Gastrocnemius medialis (tissue), 4 donors: Measurements from ENCODE around the gene PIAS1. TPM values are rescaled to one million over a fixed set of nuclear protein-coding genes. Genes with fewer than 3 reads are reported as not detected.

Source experiments
- ATAC-seq, 2 donors: fragments of 150-250 bp; one replicate each; pipeline ENCODE4 v1.9.1; 2016
- DNase-seq, 2 donors: peaks; one replicate each; pipeline ENCODE4 v3.0.0-alpha.2; 2019
- H3K27ac ChIP-seq, 4 donors: fragments of 200-600 bp; sonication (generic); 1 replicate in 1 of 4; 2 replicates in 3 of 4; pipeline ENCODE4 v1.5.1; 2016 to 2018; ENCODE audit warnings: mild to moderate bottlenecking in 2 of 4, moderate library complexity in 1 of 4
- H3K27me3 ChIP-seq, 3 donors: fragments of 200-600 bp; sonication (generic) in 2 of 3; 1 replicate in 1 of 3; 2 replicates in 2 of 3; pipeline versions ENCODE4 v1.5.1 to v1.6.0; 2016 to 2019; ENCODE audit warnings: mild to moderate bottlenecking in 1 of 3, moderate library complexity in 1 of 3
- H3K36me3 ChIP-seq, 2 donors: fragments of 200-600 bp; sonication (generic) in 1 of 2; one replicate each; pipeline ENCODE4 v1.5.1; 2017 to 2018
- H3K4me1 ChIP-seq, 2 donors: fragments of 200-600 bp; sonication (generic) in 1 of 2; one replicate each; pipeline ENCODE4 v1.5.1; 2016 to 2017; ENCODE audit warnings: mild to moderate bottlenecking in 2 of 2
- H3K4me3 ChIP-seq, 4 donors: fragments of 200-600 bp; sonication (generic) in 3 of 4; 1 replicate in 1 of 4; 2 replicates in 3 of 4; pipeline ENCODE4 v1.5.1; 2016 to 2019; ENCODE audit warnings: mild to moderate bottlenecking in 2 of 4
- H3K9me3 ChIP-seq, 3 donors: fragments of 200-600 bp; sonication (generic) in 2 of 3; 1 replicate in 1 of 3; 2 replicates in 2 of 3; pipeline ENCODE4 v1.5.1; 2016 to 2019
- CTCF ChIP-seq, 5 experiments: fragments of 450-650 bp in 3 of 5; fragments of 200-600 bp in 2 of 5; sonication (generic) in 2 of 5; IDR thresholded peaks in 4 of 5; conservative IDR thresholded peaks in 1 of 5; 1 replicate in 4 of 5; 2 replicates in 1 of 5; pipeline ENCODE4 v1.5.1; 2016 to 2019; ENCODE audit warnings: antibody characterized with exemption in 5 of 5, mild to moderate bottlenecking in 3 of 5, moderate library complexity in 3 of 5
- POLR2A ChIP-seq, 2 donors: fragments of 450-650 bp; IDR thresholded peaks; one replicate each; pipeline ENCODE4 v1.6.1; 2017; ENCODE audit warnings: antibody characterized with exemption in 2 of 2, mild to moderate bottlenecking in 2 of 2, moderate library complexity in 2 of 2
- in situ Hi-C, 4 donors: fragments of 200-750 bp; cut with MboI; loops; one replicate each; pipeline versions ENCODE4 v1.15.0 to v1.8.0; 2017; ENCODE audit warnings: low sequenced_read_pairs in 4 of 4
- intact Hi-C: fragments of 100-400 bp; cut with DNase I; formaldehyde crosslinking; loops from one replicate; pipeline ENCODE4 v1.15.1; 2023; ENCODE audit warnings: low total_unique reads
- total RNA-seq, 4 donors: library from RNA; depleted of rRNA; stranded (reverse); fragments of >200 nt; gene quantifications; one replicate each; pipeline versions ENCODE4 v1.1.0 to v1.2.3, GENCODE V29; 2016

Gene PIAS1
- total RNA-seq, 4 donors from 2014 or later = 16.4 to 71.9 (median 23.5) TPM

GRCh38 chr15:68114840-68115239 lies 60.7 kb downstream of the PIAS1 start:
- Histone ChIP-seq H3K9me3 (no peaks in the 10 kb centered on the region), H3K27me3 (no peaks in the 10 kb centered on the region), H3K4me3 (peak overlapping the region; percentile 8 to 57 (median 45)), H3K36me3 (no peaks in the 10 kb centered on the region), H3K27ac (peak overlapping the region; percentile 42 to 71 (median 52)), H3K4me1 (peaks cover 36 to 42% of the 10 kb centered on the region in 2 donors)
- ATAC-seq (no peak), DNase-seq (no peak)
- in situ Hi-C loops = no loop called here
- TF ChIP-seq CTCF (IDR thresholded peaks at IDR 0.05 in 4 of 5, conservative IDR thresholded peaks at IDR 0.05 in 1 of 5) (no peak), POLR2A (IDR thresholded peaks at IDR 0.05) (no peak)
- intact Hi-C loops = loop anchor here (10.0 kb wide), 1 partner anchor 60 kb away; the partner anchor contains the start of gene PIAS1

- DNase-seq (no peak), ATAC-seq (no peak)
- no peak for TF ChIP-seq CTCF (IDR thresholded peaks at IDR 0.05 in 4 of 5, conservative IDR thresholded peaks at IDR 0.05 in 1 of 5)
- TF ChIP-seq POLR2A (IDR thresholded peaks at IDR 0.05) = no peak
- Histone ChIP-seq H3K36me3 (no peaks in the 10 kb centered on the region), H3K27ac (no peak overlapping the region), H3K4me1 (peaks cover 23 to 24% of the 10 kb centered on the region in 2 donors), H3K9me3 (no peaks in the 10 kb centered on the region), H3K27me3 (no peaks in the 10 kb centered on the region), H3K4me3 (no peak overlapping the region)
- in situ Hi-C loops = no loop called here
- intact Hi-C loops = no loop called here
Observed at GRCh38 chr15:68124700-68125099, 70.6 kb downstream of the PIAS1 start.

- H3K4me3 ChIP-seq = no peak overlapping the region
- ATAC-seq = no peak
- TF ChIP-seq POLR2A (IDR thresholded peaks at IDR 0.05) (no peak), CTCF (IDR thresholded peaks at IDR 0.05 in 4 of 5, conservative IDR thresholded peaks at IDR 0.05 in 1 of 5) (no peak)
- intact Hi-C loops (no loop called here), in situ Hi-C loops (no loop called here)
- peaks cover 37 to 40% of the 10 kb centered on the region in 2 donors for H3K4me1 ChIP-seq
- H3K27me3 ChIP-seq = no peaks in the 10 kb centered on the region
- H3K27ac ChIP-seq = peak overlapping the region in 3 of 4 donors; percentile 4 to 35 (median 26)
- DNase-seq = peak in 1 of 2 donors; percentile 16
- no peaks in the 10 kb centered on the region for H3K9me3 ChIP-seq
- H3K36me3 ChIP-seq = no peaks in the 10 kb centered on the region
Observed at GRCh38 chr15:68126396-68126795, 72.3 kb downstream of the PIAS1 start.

- Histone ChIP-seq H3K9me3 (no peaks in the 10 kb centered on the region), H3K36me3 (no peaks in the 10 kb centered on the region), H3K4me1 (peaks cover 37 to 42% of the 10 kb centered on the region in 2 donors), H3K27ac (no peak overlapping the region), H3K4me3 (no peak overlapping the region), H3K27me3 (no peaks in the 10 kb centered on the region)
- in situ Hi-C loops = no loop called here
- DNase-seq (no peak), ATAC-seq (no peak)
- intact Hi-C loops = no loop called here
- TF ChIP-seq CTCF (IDR thresholded peaks at IDR 0.05 in 4 of 5, conservative IDR thresholded peaks at IDR 0.05 in 1 of 5) = no peak
- TF ChIP-seq POLR2A (IDR thresholded peaks at IDR 0.05) = no peak
Observed at GRCh38 chr15:68129072-68129471, 75.0 kb downstream of the PIAS1 start.

GRCh38 chr15:68130851-68131250 lies 76.7 kb downstream of the PIAS1 start:
- intact Hi-C loops (no loop called here), in situ Hi-C loops (no loop called here)
- peak; percentile 50 to 94 for ATAC-seq
- TF ChIP-seq POLR2A (IDR thresholded peaks at IDR 0.05) = no peak
- no peak for TF ChIP-seq CTCF (IDR thresholded peaks at IDR 0.05 in 4 of 5, conservative IDR thresholded peaks at IDR 0.05 in 1 of 5)
- Histone ChIP-seq H3K9me3 (no peaks in the 10 kb centered on the region), H3K36me3 (no peaks in the 10 kb centered on the region), H3K4me3 (no peak overlapping the region), H3K27me3 (no peaks in the 10 kb centered on the region), H3K27ac (no peak overlapping the region), H3K4me1 (peaks cover 33 to 39% of the 10 kb centered on the region in 2 donors)
- DNase-seq = no peak
